ENCODE measurements around the gene GPC5. TPM values are rescaled to one million over a fixed set of nuclear protein-coding genes. Genes with fewer than 3 reads are reported as not detected.

Gene GPC5
- total RNA-seq, 4 donors from 2014 or later: 0.24 to 30.8 (median 1.8) TPM; not detected in 1

- Histone ChIP-seq H3K27me3 (no peaks in the 10 kb centered on the region), H3K27ac (no peak overlapping the region), H3K4me1 (no peaks in the 10 kb centered on the region), H3K9me3 (no peaks in the 10 kb centered on the region), H3K4me3 (no peak overlapping the region), H3K36me3 (no peaks in the 10 kb centered on the region)
- no peak for DNase-seq
- intact Hi-C loops (cut with DNase I; ENCODE audit: low total_unique reads): no loop called here
- TF ChIP-seq, protein P1, sequence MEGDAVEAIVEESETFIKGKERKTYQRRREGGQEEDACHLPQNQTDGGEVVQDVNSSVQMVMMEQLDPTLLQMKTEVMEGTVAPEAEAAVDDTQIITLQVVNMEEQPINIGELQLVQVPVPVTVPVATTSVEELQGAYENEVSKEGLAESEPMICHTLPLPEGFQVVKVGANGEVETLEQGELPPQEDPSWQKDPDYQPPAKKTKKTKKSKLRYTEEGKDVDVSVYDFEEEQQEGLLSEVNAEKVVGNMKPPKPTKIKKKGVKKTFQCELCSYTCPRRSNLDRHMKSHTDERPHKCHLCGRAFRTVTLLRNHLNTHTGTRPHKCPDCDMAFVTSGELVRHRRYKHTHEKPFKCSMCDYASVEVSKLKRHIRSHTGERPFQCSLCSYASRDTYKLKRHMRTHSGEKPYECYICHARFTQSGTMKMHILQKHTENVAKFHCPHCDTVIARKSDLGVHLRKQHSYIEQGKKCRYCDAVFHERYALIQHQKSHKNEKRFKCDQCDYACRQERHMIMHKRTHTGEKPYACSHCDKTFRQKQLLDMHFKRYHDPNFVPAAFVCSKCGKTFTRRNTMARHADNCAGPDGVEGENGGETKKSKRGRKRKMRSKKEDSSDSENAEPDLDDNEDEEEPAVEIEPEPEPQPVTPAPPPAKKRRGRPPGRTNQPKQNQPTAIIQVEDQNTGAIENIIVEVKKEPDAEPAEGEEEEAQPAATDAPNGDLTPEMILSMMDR (IDR thresholded peaks at IDR 0.05): no peak
- TF ChIP-seq POLR2A (IDR thresholded peaks at IDR 0.05): no peak
Observed at GRCh38 chr13:92656648-92657047, 1258.2 kb downstream of the GPC5 start.

- H3K36me3 ChIP-seq: no peaks in the 10 kb centered on the region
- H3K27ac ChIP-seq: no peak overlapping the region
- no peak for DNase-seq
- H3K27me3 ChIP-seq: no peaks in the 10 kb centered on the region
- TF ChIP-seq POLR2A (IDR thresholded peaks at IDR 0.05): no peak
- TF ChIP-seq, protein P1 (IDR thresholded peaks at IDR 0.05): no peak
- intact Hi-C loops (cut with DNase I; ENCODE audit: low total_unique reads): no loop called here
- no peaks in the 10 kb centered on the region for H3K4me1 ChIP-seq
- H3K9me3 ChIP-seq: no peaks in the 10 kb centered on the region
- H3K4me3 ChIP-seq: no peak overlapping the region
Observed at GRCh38 chr13:92657565-92657964, 1259.1 kb downstream of the GPC5 start.

DNA sequence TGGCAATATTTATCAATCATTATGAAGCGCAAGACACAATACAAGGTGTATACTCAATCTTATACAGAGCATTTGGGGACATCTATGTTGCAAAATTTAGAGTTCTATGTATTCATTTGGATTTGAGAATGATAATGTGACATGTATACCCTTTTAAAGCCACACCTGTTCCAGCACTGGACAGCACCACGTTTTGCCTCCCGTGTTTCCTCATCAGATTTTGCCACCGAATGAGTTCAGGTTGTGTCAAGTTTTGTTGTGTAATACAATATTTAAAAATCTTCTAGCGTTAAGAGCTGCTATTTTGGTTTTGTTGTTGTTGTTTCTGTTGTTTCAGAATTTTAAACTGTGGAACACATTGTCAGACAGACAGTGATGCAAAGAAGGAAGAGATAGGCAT is 1259.9 kb downstream of the GPC5 start:
- no peak overlapping the region for H3K27ac ChIP-seq
- TF ChIP-seq, protein P1 (IDR thresholded peaks at IDR 0.05): no peak
- no peak for TF ChIP-seq POLR2A (IDR thresholded peaks at IDR 0.05)
- DNase-seq: no peak
- no peaks in the 10 kb centered on the region for H3K27me3 ChIP-seq
- no peaks in the 10 kb centered on the region for H3K36me3 ChIP-seq
- no peaks in the 10 kb centered on the region for H3K4me1 ChIP-seq
- H3K4me3 ChIP-seq: no peak overlapping the region
- intact Hi-C loops (cut with DNase I; ENCODE audit: low total_unique reads): no loop called here
- no peaks in the 10 kb centered on the region for H3K9me3 ChIP-seq

- Histone ChIP-seq H3K27ac (no peak overlapping the region), H3K36me3 (no peaks in the 10 kb centered on the region), H3K27me3 (no peaks in the 10 kb centered on the region), H3K9me3 (no peaks in the 10 kb centered on the region), H3K4me1 (no peaks in the 10 kb centered on the region), H3K4me3 (no peak overlapping the region)
- intact Hi-C loops (cut with DNase I; ENCODE audit: low total_unique reads): no loop called here
- DNase-seq: no peak
- TF ChIP-seq, protein P1 (IDR thresholded peaks at IDR 0.05): no peak
Observed at GRCh38 chr13:92661406-92661805, 1263.0 kb downstream of the GPC5 start.

DNA sequence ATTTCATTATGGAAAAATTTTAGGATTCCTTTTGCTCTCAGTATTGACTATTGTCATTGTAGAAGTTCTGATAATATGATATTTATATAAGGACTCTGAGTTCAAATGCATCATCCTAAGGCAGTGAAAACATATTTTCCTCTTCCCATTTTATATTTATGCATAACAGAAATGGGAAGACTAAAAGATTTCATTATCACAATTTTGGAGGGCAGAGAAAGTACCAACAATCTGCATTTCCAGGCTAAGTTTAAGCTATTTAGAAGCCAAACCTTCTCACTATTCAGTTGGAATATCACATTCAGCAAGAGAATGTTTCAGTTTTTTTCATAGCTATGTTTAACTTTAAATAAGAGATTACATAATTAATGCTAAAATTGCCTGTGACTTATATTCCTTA is 1269.7 kb downstream of the GPC5 start:
- intact Hi-C loops (cut with DNase I; ENCODE audit: low total_unique reads): no loop called here
- H3K4me3 ChIP-seq: no peak overlapping the region
- DNase-seq: no peak
- no peak overlapping the region for H3K27ac ChIP-seq
- no peaks in the 10 kb centered on the region for H3K9me3 ChIP-seq
- no peaks in the 10 kb centered on the region for H3K4me1 ChIP-seq
- peaks cover 0 to 5% of the 10 kb centered on the region in 2 donors for H3K27me3 ChIP-seq
- H3K36me3 ChIP-seq: no peaks in the 10 kb centered on the region
- TF ChIP-seq, protein P1 (IDR thresholded peaks at IDR 0.05): no peak
- TF ChIP-seq POLR2A (IDR thresholded peaks at IDR 0.05): no peak

Data from uterus (tissue), 4 donors.